Measurements from ENCODE around the gene FBXL19. TPM values are rescaled to one million over a fixed set of nuclear protein-coding genes. Genes with fewer than 3 reads are reported as not detected.
A peak's percentile ranks its signal among the peaks of the same experiment; 100 is the strongest.

FBXL19 gene
- total RNA-seq, 1 donor from 2014 or later = 7.9 TPM

GRCh38 chr16:30948667-30949649 is 25.6 kb downstream of the FBXL19 start, which contains the start of gene ORAI3:
Gene ORAI3, plus strand, starts transcription at chr16:30949068. Its CDS starts 222 bp downstream, at chr16:30949290.
- no peak for TF ChIP-seq CTCF (IDR thresholded peaks at IDR 0.05; ENCODE audit: insufficient read depth, low read length, severe bottlenecking)
- Histone ChIP-seq H3K36me3 (ENCODE audit: control insufficient read depth, insufficient read depth, low read length) (peaks cover 8% of the 10 kb centered on the region), H3K27me3 (ENCODE audit: control insufficient read depth, insufficient read depth, low read length) (no peaks in the 10 kb centered on the region), H3K4me3 (ENCODE audit: low read depth, low read length) (peak within 1 kb of the TSS; percentile 84)
- DNase-seq (ENCODE audit: low read depth) (peak; percentile 54), FAIRE-seq (no peak)

DNA sequence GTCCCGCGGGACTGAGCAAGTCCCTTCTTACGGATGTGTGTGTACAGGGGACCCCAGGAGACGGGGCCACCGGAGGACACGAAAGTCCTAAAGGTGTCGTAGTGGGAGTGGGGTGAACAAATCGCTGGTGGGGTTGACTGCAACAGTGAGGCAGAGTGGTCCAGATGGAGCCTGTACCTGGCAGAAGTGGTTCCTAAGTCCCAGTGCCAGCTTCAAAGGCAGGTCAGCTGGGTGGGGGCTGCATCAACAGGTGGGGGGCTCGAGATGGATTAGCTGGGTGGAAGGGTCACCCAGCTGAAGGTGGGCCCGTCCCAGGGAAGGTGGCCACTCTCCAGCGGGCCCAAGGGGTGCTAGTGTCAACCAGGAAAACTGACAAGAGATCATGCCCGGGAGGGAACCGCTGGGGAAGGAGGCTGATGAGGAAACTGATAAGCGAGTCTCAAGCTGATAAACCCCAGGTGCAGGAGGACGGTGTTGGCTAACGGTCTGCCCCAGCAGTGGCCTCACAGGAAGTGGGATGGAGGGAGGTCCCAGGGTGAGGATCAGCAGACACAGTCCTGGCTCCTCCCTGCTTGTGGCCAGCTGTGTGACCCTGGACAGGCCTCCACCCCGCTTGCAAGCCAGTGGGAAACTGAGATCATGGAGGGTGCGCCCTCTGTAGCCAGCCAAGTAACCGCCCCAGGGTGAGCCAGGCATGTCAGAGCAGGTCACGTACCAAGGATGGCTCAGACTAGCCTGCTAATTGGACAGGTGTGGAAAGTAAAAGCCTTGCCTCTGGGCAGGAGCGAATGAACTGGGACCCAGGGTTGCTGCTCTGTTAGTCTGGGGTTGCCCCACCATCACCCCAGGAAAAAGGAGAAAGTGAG is 26.5 kb downstream of the FBXL19 start:
- Histone ChIP-seq H3K4me3 (ENCODE audit: low read depth, low read length) (peak overlapping the region; percentile 84), H3K36me3 (ENCODE audit: control insufficient read depth, insufficient read depth, low read length) (peaks cover 6% of the 10 kb centered on the region), H3K27me3 (ENCODE audit: control insufficient read depth, insufficient read depth, low read length) (no peaks in the 10 kb centered on the region)
- DNase-seq (ENCODE audit: low read depth) (peak; percentile 97), FAIRE-seq (no peak)
- TF ChIP-seq CTCF (IDR thresholded peaks at IDR 0.05; ENCODE audit: insufficient read depth, low read length, severe bottlenecking) = peak; percentile 37

- H3K36me3 ChIP-seq (ENCODE audit: control insufficient read depth, insufficient read depth, low read length) = peaks cover 6% of the 10 kb centered on the region
- TF ChIP-seq CTCF (IDR thresholded peaks at IDR 0.05; ENCODE audit: insufficient read depth, low read length, severe bottlenecking) = no peak
- no peaks in the 10 kb centered on the region for H3K27me3 ChIP-seq (ENCODE audit: control insufficient read depth, insufficient read depth, low read length)
- no peak for DNase-seq (ENCODE audit: low read depth)
- FAIRE-seq = no peak
- peak overlapping the region; percentile 0 for H3K4me3 ChIP-seq (ENCODE audit: low read depth, low read length)
Observed at GRCh38 chr16:30950516-30951065, 27.2 kb downstream of the FBXL19 start.

- H3K27me3 ChIP-seq (ENCODE audit: control insufficient read depth, insufficient read depth, low read length) = no peaks in the 10 kb centered on the region
- TF ChIP-seq CTCF (IDR thresholded peaks at IDR 0.05; ENCODE audit: insufficient read depth, low read length, severe bottlenecking) = no peak
- FAIRE-seq (no peak), DNase-seq (ENCODE audit: low read depth) (no peak)
- H3K36me3 ChIP-seq (ENCODE audit: control insufficient read depth, insufficient read depth, low read length) = peaks cover 6% of the 10 kb centered on the region
- H3K4me3 ChIP-seq (ENCODE audit: low read depth, low read length) = no peak overlapping the region
Observed at GRCh38 chr16:30951193-30951592, 27.8 kb downstream of the FBXL19 start.

GRCh38 chr16:30951750-30952149 is 28.4 kb downstream of the FBXL19 start:
- Histone ChIP-seq H3K27me3 (ENCODE audit: control insufficient read depth, insufficient read depth, low read length) (no peaks in the 10 kb centered on the region), H3K36me3 (ENCODE audit: control insufficient read depth, insufficient read depth, low read length) (peaks cover 6% of the 10 kb centered on the region), H3K4me3 (ENCODE audit: low read depth, low read length) (no peak overlapping the region)
- FAIRE-seq = no peak
- DNase-seq (ENCODE audit: low read depth) = no peak
- TF ChIP-seq CTCF (IDR thresholded peaks at IDR 0.05; ENCODE audit: insufficient read depth, low read length, severe bottlenecking) = no peak

Measured in bronchial epithelial cell (primary cell).